HG03432 (cell line): Measurements from ENCODE around the gene CCDC127.
"Not testable (repeated sequence)": the region's sequence is repeated elsewhere in the genome, so short reads cannot be mapped to it uniquely, and the experiment has no call there.

Source experiments
- ATAC-seq: cut with Tn5 transposase; IDR thresholded peaks from one replicate; pipeline ENCODE4 v1.9.1; 2021; ENCODE audit warnings: mild to moderate bottlenecking, moderate library complexity; ENCODE audit not compliant: unreplicated experiment

The CCDC127 gene

GRCh38 chr5:174876-175465, 43.0 kb downstream of the CCDC127 start:
- no peak for ATAC-seq

GRCh38 chr5:174291-174600, 43.7 kb downstream of the CCDC127 start:
- no peak for ATAC-seq

- no peak for ATAC-seq
Observed at GRCh38 chr5:173392-174290, 44.3 kb downstream of the CCDC127 start.

GRCh38 chr5:172841-173251, 45.1 kb downstream of the CCDC127 start:
- no peak for ATAC-seq

- ATAC-seq: no peak
Observed at GRCh38 chr5:172421-172820, 45.5 kb downstream of the CCDC127 start.

- no peak for ATAC-seq
Observed at GRCh38 chr5:171801-172331, 46.1 kb downstream of the CCDC127 start.

- no peak for ATAC-seq
Observed at GRCh38 chr5:170971-171800, 46.8 kb downstream of the CCDC127 start.

- ATAC-seq: no peak
Observed at GRCh38 chr5:169728-170094, 48.2 kb downstream of the CCDC127 start.

GRCh38 chr5:169071-169727, 48.8 kb downstream of the CCDC127 start:
- no peak for ATAC-seq

GRCh38 chr5:167982-168660, 49.8 kb downstream of the CCDC127 start:
- no peak for ATAC-seq

- ATAC-seq: no peak
Observed at GRCh38 chr5:167511-167910, 50.4 kb downstream of the CCDC127 start.

- no peak for ATAC-seq
Observed at GRCh38 chr5:166441-167372, 51.2 kb downstream of the CCDC127 start.

- ATAC-seq: not testable (repeated sequence)
Observed at GRCh38 chr5:164783-165182, 53.2 kb downstream of the CCDC127 start.

GRCh38 chr5:164244-164643, 53.7 kb downstream of the CCDC127 start:
- no peak for ATAC-seq

GRCh38 chr5:163841-164240, 54.1 kb downstream of the CCDC127 start:
- ATAC-seq: no peak

- no peak for ATAC-seq
Observed at GRCh38 chr5:163338-163620, 54.7 kb downstream of the CCDC127 start.

- no peak for ATAC-seq
Observed at GRCh38 chr5:162565-163337, 55.2 kb downstream of the CCDC127 start.

- no peak for ATAC-seq
Observed at GRCh38 chr5:162190-162564, 55.8 kb downstream of the CCDC127 start.

- ATAC-seq: no peak
Observed at GRCh38 chr5:161803-162110, 56.2 kb downstream of the CCDC127 start.
